ENCODE results near the gene AHRR.
A peak's percentile ranks its signal among the peaks of the same experiment; 100 is the strongest.
"Not testable (repeated sequence)": the region's sequence is repeated elsewhere in the genome, so short reads cannot be mapped to it uniquely, and the experiment has no call there.

Gene AHRR

DNA sequence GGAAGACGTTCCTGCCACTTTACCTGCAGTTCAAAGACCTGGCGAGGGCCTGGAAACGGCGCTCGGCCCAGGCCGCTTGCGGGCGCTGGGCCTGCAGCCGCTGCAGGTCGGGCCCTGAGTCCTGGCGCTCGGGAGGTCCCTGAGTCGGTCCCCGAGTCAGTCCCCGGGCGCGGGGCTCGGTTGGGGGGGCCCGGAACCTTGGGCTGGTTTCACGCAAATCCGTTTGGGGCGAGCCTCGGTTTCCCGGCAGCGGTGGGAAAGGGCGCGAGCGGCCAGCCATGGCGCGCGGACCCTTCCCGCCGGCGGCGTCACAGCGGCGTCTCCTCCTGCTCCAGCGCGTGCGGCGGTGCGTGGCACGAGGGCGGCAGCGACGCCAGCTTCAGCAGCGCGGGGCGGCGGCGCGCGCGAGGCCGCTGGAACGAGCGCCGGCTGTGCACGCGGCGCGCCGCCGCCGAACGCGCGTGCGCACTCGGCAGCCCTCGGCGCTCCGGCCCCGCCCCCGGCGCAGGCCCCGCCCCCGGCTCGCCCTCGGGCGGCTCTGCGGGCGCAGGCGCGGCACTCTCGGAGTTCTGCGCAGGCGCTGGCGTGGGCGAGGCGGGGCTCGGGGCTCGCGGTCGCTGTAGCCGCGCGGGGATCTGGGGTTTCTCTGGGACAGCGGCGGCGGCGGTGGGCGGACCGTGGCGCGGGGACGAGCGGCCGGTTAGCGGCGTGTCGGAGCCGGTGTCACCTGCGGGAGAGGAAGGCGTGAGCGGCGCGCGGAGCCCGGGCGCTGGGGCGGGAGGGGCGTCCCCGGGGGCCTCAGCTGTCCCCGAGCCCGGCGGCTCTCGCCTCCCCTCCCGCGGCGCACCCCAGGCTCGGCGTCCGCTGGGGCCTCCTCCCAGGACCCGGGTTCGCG lies 151.4 kb downstream of the AHRR start:
- no peak for TF ChIP-seq EZH2 (IDR thresholded peaks at IDR 0.05; ENCODE audit: borderline replicate concordance, low read length)
- TF ChIP-seq, protein P1, sequence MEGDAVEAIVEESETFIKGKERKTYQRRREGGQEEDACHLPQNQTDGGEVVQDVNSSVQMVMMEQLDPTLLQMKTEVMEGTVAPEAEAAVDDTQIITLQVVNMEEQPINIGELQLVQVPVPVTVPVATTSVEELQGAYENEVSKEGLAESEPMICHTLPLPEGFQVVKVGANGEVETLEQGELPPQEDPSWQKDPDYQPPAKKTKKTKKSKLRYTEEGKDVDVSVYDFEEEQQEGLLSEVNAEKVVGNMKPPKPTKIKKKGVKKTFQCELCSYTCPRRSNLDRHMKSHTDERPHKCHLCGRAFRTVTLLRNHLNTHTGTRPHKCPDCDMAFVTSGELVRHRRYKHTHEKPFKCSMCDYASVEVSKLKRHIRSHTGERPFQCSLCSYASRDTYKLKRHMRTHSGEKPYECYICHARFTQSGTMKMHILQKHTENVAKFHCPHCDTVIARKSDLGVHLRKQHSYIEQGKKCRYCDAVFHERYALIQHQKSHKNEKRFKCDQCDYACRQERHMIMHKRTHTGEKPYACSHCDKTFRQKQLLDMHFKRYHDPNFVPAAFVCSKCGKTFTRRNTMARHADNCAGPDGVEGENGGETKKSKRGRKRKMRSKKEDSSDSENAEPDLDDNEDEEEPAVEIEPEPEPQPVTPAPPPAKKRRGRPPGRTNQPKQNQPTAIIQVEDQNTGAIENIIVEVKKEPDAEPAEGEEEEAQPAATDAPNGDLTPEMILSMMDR (IDR thresholded peaks at IDR 0.05; ENCODE audit: low read length), result no peak
- Histone ChIP-seq H3F3A (ENCODE audit: insufficient read depth, low read length) (no peaks in the 10 kb centered on the region), H3K9me2 (ENCODE audit: low read depth, low read length) (no peaks in the 10 kb centered on the region), H3K4me3 (ENCODE audit: low read depth, low read length, poor library complexity, severe bottlenecking) (peak overlapping the region; percentile 86), H3K27me3 (ENCODE audit: insufficient read depth, low read length) (peaks cover 18% of the 10 kb centered on the region; the same call in 1 of the 2 replicates), H2AFZ (ENCODE audit: low read length) (peak overlapping the region; percentile 58; the same call in 1 of the 2 replicates), H3K9me3 (ENCODE audit: low read length) (no peaks in the 10 kb centered on the region), H3K27ac (ENCODE audit: low read depth, low read length, poor library complexity, severe bottlenecking) (peak overlapping the region; percentile 30), H3K36me3 (ENCODE audit: insufficient read depth, low read length) (peaks cover 23% of the 10 kb centered on the region), H3K9ac (ENCODE audit: low read length) (peak overlapping the region; percentile 100), H3K4me1 (ENCODE audit: insufficient read depth, low read length, severe bottlenecking) (peaks cover 39% of the 10 kb centered on the region), H4K20me1 (ENCODE audit: insufficient read depth, low read length) (no peaks in the 10 kb centered on the region), H3K4me2 (ENCODE audit: low read length) (peak overlapping the region; percentile 94), H3K79me2 (ENCODE audit: insufficient read depth, low read length) (0 out of 2 replicates have a peak, but pooled peaks cover 4% of the 10 kb centered on the region)

DNA sequence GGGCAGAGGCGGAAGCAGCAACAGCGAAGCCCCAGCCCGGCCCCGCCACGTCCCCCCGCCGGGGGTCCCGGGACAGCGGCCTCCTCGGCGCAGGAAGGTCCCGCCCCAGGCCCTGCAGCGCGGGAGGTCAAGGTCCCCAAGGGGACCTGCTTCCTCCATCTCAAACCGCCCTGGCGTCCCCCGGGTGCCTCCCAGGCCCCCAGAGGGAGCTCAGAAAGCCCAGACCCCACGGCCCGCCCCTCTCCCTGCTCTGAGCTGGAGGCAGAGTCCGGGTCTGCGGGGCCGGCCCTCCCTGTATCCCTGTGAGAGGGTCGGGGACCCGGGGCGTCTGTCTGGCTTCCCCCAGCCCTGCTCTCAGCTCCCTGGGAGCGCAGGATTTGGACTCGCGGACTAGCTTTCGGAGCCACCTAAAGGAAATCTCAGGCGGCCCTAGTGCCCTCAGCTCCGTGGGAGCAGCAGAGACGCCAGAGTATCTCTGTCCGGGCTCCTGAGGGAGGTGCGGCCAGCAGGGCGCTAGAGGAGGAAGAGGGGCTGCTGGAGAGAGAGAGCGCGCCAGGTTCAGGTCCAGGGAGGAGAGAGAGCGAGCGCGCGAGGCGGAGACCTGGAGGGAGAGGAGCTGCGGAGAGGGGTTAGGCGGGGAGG lies 152.2 kb downstream of the AHRR start:
- TF ChIP-seq, protein P1 (IDR thresholded peaks at IDR 0.05; ENCODE audit: low read length), result no peak
- no peak for TF ChIP-seq EZH2 (IDR thresholded peaks at IDR 0.05; ENCODE audit: borderline replicate concordance, low read length)
- Histone ChIP-seq H3K9me2 (ENCODE audit: low read depth, low read length) (no peaks in the 10 kb centered on the region), H3K79me2 (ENCODE audit: insufficient read depth, low read length) (0 out of 2 replicates have a peak, but pooled peaks cover 4% of the 10 kb centered on the region), H3K4me3 (ENCODE audit: low read depth, low read length, poor library complexity, severe bottlenecking) (peak overlapping the region; percentile 86), H3K36me3 (ENCODE audit: insufficient read depth, low read length) (peaks cover 23% of the 10 kb centered on the region), H3K9me3 (ENCODE audit: low read length) (no peaks in the 10 kb centered on the region), H3K27me3 (ENCODE audit: insufficient read depth, low read length) (peaks cover 23% of the 10 kb centered on the region; the same call in 1 of the 2 replicates), H3K4me1 (ENCODE audit: insufficient read depth, low read length, severe bottlenecking) (peaks cover 39% of the 10 kb centered on the region), H4K20me1 (ENCODE audit: insufficient read depth, low read length) (no peaks in the 10 kb centered on the region), H3K9ac (ENCODE audit: low read length) (peak overlapping the region; percentile 79), H3K27ac (ENCODE audit: low read depth, low read length, poor library complexity, severe bottlenecking) (no peak overlapping the region), H3F3A (ENCODE audit: insufficient read depth, low read length) (no peaks in the 10 kb centered on the region), H3K4me2 (ENCODE audit: low read length) (peak overlapping the region; percentile 94), H2AFZ (ENCODE audit: low read length) (no peak overlapping the region)

DNA sequence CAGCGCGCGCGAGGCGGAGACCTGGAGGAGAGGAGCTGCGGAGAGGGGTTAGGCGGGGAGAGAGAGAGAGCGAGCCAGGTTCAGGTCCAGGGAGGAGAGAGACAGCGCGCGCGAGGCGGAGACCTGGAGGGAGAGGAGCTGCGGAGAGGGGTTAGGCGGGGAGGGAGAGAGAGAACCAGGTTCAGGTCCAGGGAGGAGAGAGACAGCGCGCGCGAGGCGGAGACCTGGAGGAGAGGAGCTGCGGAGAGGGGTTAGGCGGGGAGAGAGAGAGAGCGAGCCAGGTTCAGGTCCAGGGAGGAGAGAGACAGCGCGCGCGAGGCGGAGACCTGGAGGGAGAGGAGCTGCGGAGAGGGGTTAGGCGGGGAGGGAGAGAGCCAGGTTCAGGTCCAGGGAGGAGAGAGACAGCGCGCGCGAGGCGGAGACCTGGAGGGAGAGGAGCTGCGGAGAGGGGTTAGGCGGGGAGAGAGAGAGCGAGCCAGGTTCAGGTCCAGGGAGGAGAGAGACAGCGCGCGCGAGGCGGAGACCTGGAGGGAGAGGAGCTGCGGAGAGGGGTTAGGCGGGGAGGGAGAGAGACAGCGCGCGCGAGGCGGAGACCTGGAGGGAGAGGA lies 152.8 kb downstream of the AHRR start:
- H3K9me2 ChIP-seq (ENCODE audit: low read depth, low read length); H3K79me2 ChIP-seq (ENCODE audit: insufficient read depth, low read length); H3K9ac ChIP-seq (ENCODE audit: low read length); H4K20me1 ChIP-seq (ENCODE audit: insufficient read depth, low read length); H3K9me3 ChIP-seq (ENCODE audit: low read length); H2AFZ ChIP-seq (ENCODE audit: low read length); H3K27ac ChIP-seq (ENCODE audit: low read depth, low read length, poor library complexity, severe bottlenecking); H3F3A ChIP-seq (ENCODE audit: insufficient read depth, low read length): not testable (repeated sequence)
- H3K36me3 ChIP-seq (ENCODE audit: insufficient read depth, low read length), result peaks cover 19% of the 10 kb centered on the region
- H3K4me2 ChIP-seq (ENCODE audit: low read length), result peak overlapping the region; percentile 94
- peaks cover 39% of the 10 kb centered on the region for H3K4me1 ChIP-seq (ENCODE audit: insufficient read depth, low read length, severe bottlenecking)
- H3K4me3 ChIP-seq (ENCODE audit: low read depth, low read length, poor library complexity, severe bottlenecking), result peak overlapping the region; percentile 86
- peaks cover 28% of the 10 kb centered on the region; the same call in 1 of the 2 replicates for H3K27me3 ChIP-seq (ENCODE audit: insufficient read depth, low read length)
